Epithelial cell of esophagus (primary cell): ENCODE measurements around the gene GRIK2.

ENCODE experiments used
- DNase-seq: peaks from one replicate; pipeline ENCODE4 v3.0.0; 2010; ENCODE audit warnings: low read depth
- H3K4me3 ChIP-seq: 2 replicates; pipeline ENCODE4 v1.5.1; 2011; ENCODE audit warnings: mild to moderate bottlenecking, low read length, control low read depth
- TF ChIP-seq, protein P1 (sequence below): IDR thresholded peaks from 2 replicates; pipeline ENCODE4 v1.5.1; 2011; ENCODE audit warnings: low read depth, mild to moderate bottlenecking, low read length, control low read depth, inconsistent platforms; ENCODE audit not compliant: insufficient read depth; ENCODE audit errors: missing control alignments

The GRIK2 gene

DNA sequence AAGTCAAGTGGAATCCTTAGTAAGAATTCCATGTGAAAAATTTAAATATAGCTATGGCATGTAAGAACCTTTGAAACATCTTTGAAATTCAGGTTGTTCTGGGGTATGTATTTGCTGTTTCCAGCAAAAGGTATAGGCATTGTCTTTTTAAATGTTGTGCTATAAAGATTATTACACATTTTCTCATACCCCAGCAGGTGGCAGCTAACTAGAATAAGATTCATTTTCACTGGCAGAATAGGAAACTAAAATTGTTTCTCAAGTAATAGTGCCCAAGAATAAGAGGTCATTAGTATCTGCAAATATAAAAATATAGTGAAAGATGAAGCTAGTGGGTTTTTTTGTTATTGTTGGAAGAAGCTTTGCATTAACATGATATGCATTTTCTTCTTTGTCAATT lies 1.8 kb downstream of the GRIK2 start:
- DNase-seq: no peak
- no peak overlapping the region for H3K4me3 ChIP-seq
- TF ChIP-seq, protein P1, sequence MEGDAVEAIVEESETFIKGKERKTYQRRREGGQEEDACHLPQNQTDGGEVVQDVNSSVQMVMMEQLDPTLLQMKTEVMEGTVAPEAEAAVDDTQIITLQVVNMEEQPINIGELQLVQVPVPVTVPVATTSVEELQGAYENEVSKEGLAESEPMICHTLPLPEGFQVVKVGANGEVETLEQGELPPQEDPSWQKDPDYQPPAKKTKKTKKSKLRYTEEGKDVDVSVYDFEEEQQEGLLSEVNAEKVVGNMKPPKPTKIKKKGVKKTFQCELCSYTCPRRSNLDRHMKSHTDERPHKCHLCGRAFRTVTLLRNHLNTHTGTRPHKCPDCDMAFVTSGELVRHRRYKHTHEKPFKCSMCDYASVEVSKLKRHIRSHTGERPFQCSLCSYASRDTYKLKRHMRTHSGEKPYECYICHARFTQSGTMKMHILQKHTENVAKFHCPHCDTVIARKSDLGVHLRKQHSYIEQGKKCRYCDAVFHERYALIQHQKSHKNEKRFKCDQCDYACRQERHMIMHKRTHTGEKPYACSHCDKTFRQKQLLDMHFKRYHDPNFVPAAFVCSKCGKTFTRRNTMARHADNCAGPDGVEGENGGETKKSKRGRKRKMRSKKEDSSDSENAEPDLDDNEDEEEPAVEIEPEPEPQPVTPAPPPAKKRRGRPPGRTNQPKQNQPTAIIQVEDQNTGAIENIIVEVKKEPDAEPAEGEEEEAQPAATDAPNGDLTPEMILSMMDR: peak; percentile 23

DNA sequence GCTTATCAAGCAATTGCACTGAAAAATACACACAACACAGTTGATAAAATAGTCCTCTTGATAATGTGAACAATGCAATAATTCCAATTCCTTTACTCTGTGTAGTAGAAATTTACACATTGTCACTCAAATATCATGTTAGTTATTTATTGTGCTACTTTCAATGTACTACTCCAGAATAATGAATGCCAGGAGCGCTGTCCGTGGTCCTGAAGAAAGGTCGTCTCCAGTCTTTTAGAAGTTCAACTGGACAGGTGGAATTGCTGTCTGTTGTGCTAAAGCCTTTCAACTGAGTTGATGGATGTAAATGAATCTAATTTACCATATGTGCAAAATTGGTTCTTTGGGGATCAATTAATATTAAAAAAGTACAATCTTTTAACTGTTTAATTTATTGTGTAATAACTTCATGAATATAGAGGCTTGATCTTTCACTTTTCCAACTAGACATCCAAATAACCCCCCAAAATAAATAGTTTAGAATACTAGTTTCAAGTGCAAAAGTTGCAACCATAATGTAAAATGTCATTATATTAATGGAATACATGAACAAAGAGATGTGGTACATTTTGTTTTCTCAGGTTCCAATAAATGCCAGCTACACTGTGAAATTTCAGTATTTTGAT lies 3.2 kb downstream of the GRIK2 start:
- peak; percentile 77 for DNase-seq
- TF ChIP-seq, protein P1: no peak

DNA sequence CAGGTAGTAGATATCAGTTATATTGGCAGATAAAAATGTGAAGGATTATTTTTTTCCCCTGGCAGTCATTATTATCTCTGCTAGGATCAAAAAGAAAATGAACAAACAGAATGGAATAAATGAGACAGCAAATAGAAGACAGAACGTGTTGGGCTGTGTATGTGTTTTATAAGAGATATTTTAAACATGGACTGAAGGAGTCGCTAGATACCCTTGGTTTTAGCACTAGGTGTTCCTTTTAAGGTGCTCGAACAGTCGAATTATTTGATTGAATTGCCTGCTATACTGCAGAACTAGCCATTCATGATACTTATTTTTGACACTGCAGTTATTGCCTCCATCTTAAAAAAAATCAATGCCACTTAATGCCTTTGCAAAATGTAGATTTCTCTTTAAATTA lies 3.7 kb downstream of the GRIK2 start:
- TF ChIP-seq, protein P1: peak; percentile 22
- peak; percentile 59 for DNase-seq

More for the DNA sequence above, 3.2 kb downstream of the GRIK2 start:
- H3K4me3 ChIP-seq: no peak overlapping the region

DNA sequence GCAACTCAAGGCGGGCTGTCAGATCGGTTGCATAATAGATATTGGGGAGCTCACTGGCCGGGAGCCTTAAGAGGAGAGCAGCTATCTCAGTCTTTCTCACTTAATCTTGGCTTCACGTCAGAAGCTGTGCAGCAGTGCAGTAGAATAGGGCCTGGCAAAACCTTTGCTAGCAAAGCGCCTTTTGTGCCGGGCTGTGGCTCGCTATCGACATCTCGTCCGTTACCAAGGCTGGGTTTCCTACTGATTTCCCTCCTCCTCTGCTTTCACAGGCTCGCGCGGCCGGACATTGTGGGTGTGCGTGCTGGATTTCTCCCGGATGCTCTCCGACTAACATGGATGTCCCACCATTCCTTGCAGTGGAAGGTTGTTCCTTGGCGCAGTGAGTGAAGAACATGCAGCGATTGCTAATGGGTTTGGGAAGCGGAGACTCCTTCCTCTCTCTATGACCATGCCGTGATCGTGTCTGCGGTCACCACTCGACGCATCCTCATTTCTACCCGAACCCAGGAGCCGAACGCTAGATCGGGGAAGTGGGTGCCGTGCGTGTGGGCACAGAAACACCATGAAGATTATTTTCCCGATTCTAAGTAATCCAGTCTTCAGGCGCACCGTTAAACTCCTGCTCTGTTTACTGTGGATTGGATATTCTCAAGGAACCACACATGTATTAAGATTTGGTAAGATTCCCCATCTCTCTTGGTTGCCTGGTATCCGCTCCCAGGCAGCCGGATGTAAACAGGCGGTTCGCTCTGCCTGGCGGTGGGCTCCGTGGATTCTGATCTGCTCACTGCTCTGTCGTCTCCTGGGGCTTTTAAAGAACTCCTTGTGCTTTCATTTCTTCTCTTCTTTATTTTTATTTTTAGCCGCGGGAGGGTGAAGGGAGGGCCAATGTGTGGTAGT lies 5.5 kb downstream of the GRIK2 start:
- no peak for DNase-seq
- no peak overlapping the region for H3K4me3 ChIP-seq
- TF ChIP-seq, protein P1: no peak

More for the DNA sequence above, 3.7 kb downstream of the GRIK2 start:
- no peak overlapping the region for H3K4me3 ChIP-seq

DNA sequence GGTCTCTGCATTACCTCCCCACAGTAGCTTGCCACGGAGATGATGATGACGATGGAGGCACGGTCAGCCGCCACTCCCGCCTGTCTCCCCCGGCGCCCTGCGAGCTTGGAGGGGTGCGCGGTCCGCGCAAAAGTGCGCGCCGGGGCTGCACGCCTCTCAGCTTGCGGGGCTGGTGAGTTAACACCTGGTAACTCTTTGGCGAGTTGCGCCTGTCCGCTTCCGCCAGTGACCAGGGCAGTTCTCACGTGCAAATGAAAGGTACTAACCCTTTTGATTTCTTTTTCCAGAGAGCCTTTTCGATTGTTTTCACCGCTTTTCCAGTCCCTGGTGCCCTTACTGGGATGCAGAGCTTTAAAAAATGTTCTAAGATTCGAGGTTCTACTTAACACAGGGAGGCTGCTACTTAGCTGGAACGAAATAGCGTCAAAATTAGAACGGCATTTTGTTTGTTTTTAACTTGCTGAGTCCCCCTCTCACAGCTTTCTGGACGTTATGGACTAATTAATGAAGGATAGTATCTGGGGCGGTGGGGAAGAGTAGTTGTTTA lies 6.2 kb downstream of the GRIK2 start:
- no peak for DNase-seq
- TF ChIP-seq, protein P1: no peak
- no peak overlapping the region for H3K4me3 ChIP-seq

DNA sequence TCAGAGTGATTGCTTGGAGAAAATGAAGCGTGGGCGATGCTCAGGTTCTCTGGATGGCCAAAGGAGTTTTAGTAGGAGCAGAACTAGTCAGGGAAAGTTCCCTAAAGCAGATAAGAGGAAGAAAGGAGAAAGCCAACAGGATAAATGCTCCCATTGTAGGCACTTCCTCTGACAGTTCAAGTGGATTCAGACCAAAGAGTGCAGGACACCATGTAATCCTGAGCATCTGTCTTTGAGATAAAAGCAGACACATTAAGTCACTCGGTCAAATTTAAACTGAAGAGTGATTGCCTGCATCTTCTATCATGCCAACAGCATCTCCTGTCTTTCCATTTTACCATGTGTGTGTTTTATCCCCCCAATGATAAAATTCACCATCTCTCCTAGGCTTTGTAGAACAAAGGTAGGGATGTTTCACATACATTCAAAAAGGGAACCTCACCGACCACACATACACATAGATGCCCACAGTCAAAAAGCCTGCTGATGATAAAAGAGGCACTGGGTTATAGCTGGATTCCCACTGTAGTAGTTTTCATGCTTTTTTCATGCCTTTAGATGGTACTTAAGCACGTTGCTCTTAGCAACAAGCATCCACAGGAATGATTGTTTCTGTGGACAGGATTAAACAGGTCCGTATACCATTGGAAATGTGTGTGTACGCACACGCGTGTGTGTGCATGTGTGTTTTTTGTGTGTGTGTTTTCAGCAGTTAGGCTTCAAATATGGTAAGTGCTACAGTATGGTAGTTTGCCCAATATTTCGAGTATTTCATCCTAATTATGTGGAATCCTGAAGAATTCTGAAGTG lies 7.0 kb downstream of the GRIK2 start:
- TF ChIP-seq, protein P1: no peak
- no peak for DNase-seq
- H3K4me3 ChIP-seq: no peak overlapping the region
